Activated CD8-positive, alpha-beta memory T cell treated with anti-CD3 and anti-CD28 coated beads for 36 hours (primary cell): Measurements from ENCODE around the gene EBLN2. TPM values are rescaled to one million over a fixed set of nuclear protein-coding genes. Genes with fewer than 3 reads are reported as not detected.

Experiments
- CTCF ChIA-PET: fragments of 350-600 bp; sonication (Branson Sonifier 250); formaldehyde crosslinking; loops from one replicate; lab custom pipeline; 2021; ENCODE audit warnings: antibody characterized with exemption; lab: Charles Lee
- POLR2A ChIA-PET: fragments of 350-600 bp; sonication (Branson Sonifier 250); formaldehyde crosslinking; loops from one replicate; lab custom pipeline; 2021; ENCODE audit warnings: antibody characterized with exemption; lab: Charles Lee
- total RNA-seq, 2 experiments: library from RNA; stranded (reverse); gene quantifications; one replicate each; pipeline ENCODE4 v1.2.3, GENCODE V29; 2021

The EBLN2 gene
- total RNA-seq, 2 experiments from 2014 or later: 3.6 to 3.9 TPM

GRCh38 chr3:73055583-73055982 is 5.9 kb upstream of the EBLN2 start:
- ChIA-PET POLR2A (interaction anchor here (0.5 kb wide), 1 partner anchor 107 kb away, joined by 3 read pairs; no protein-coding TSS in a partner anchor), CTCF (interaction anchor here (0.7 to 1.5 kb wide), 5 partner anchors 8 to 117 kb away, joined by 3 to 6 read pairs (median 4); no protein-coding TSS in a partner anchor)

- POLR2A ChIA-PET: no interaction called here
- CTCF ChIA-PET: interaction anchor here (0.6 to 1.5 kb wide), 10 partner anchors 14 to 118 kb away, joined by 3 to 6 read pairs (median 3); no protein-coding TSS in a partner anchor
Observed at GRCh38 chr3:73056014-73056844, 5.2 kb upstream of the EBLN2 start.

- POLR2A ChIA-PET: no interaction called here
- CTCF ChIA-PET: interaction anchor here (0.6 to 1.5 kb wide), 8 partner anchors 14 to 112 kb away, joined by 3 to 6 read pairs (median 3); no protein-coding TSS in a partner anchor
Observed at GRCh38 chr3:73056845-73057150, 4.7 kb upstream of the EBLN2 start.

- ChIA-PET POLR2A (no interaction called here), CTCF (no interaction called here)
Observed at GRCh38 chr3:73060302-73060723, 1.1 kb upstream of the EBLN2 start.

GRCh38 chr3:73066243-73066642 is 4.8 kb downstream of the EBLN2 start:
- POLR2A ChIA-PET: interaction anchor here (0.6 kb wide), 1 partner anchor 125 kb away, joined by 3 read pairs; no protein-coding TSS in a partner anchor
- CTCF ChIA-PET: interaction anchor here (1.3 kb wide), 1 partner anchor 19 kb away, joined by 3 read pairs; no protein-coding TSS in a partner anchor

- POLR2A ChIA-PET: no interaction called here
- CTCF ChIA-PET: no interaction called here
Observed at GRCh38 chr3:73068419-73068818, 7.0 kb downstream of the EBLN2 start.

GRCh38 chr3:73069187-73069586 is 7.7 kb downstream of the EBLN2 start:
- ChIA-PET CTCF (interaction anchor here (1.5 kb wide), 1 partner anchor 116 kb away, joined by 3 read pairs; no protein-coding TSS in a partner anchor), POLR2A (interaction anchor here (0.6 kb wide), 1 partner anchor 49 kb away, joined by 6 read pairs; no protein-coding TSS in a partner anchor)

GRCh38 chr3:73069775-73070444 is 8.5 kb downstream of the EBLN2 start:
- CTCF ChIA-PET: interaction anchor here (1.5 kb wide), 1 partner anchor 117 kb away, joined by 3 read pairs; no protein-coding TSS in a partner anchor
- POLR2A ChIA-PET: no interaction called here

- ChIA-PET CTCF (interaction anchor here (1.0 to 1.5 kb wide), 2 partner anchors 14 to 118 kb away, joined by 3 read pairs; no protein-coding TSS in a partner anchor), POLR2A (no interaction called here)
Observed at GRCh38 chr3:73070675-73071575, 9.5 kb downstream of the EBLN2 start.

- ChIA-PET POLR2A (no interaction called here), CTCF (no interaction called here)
Observed at GRCh38 chr3:73071952-73072351, 10.5 kb downstream of the EBLN2 start.

- ChIA-PET CTCF (no interaction called here), POLR2A (no interaction called here)
Observed at GRCh38 chr3:73072634-73073033, 11.2 kb downstream of the EBLN2 start.

- ChIA-PET CTCF (no interaction called here), POLR2A (no interaction called here)
Observed at GRCh38 chr3:73073091-73073707, 11.7 kb downstream of the EBLN2 start.

GRCh38 chr3:73074781-73075180 is 13.3 kb downstream of the EBLN2 start:
- POLR2A ChIA-PET: no interaction called here
- CTCF ChIA-PET: interaction anchor here (0.7 kb wide), 1 partner anchor 135 kb away, joined by 4 read pairs; no protein-coding TSS in a partner anchor

- ChIA-PET CTCF (interaction anchor here (1.1 kb wide), 1 partner anchor 229 kb away, joined by 4 read pairs; no protein-coding TSS in a partner anchor), POLR2A (no interaction called here)
Observed at GRCh38 chr3:73080216-73080966, 18.9 kb downstream of the EBLN2 start.

GRCh38 chr3:73081140-73081539 is 19.7 kb downstream of the EBLN2 start:
- POLR2A ChIA-PET: no interaction called here
- CTCF ChIA-PET: no interaction called here

GRCh38 chr3:73084170-73084569 is 22.7 kb downstream of the EBLN2 start:
- CTCF ChIA-PET: no interaction called here
- POLR2A ChIA-PET: no interaction called here

GRCh38 chr3:73086071-73086494 is 24.6 kb downstream of the EBLN2 start:
- CTCF ChIA-PET: interaction anchor here (0.6 to 2.0 kb wide), 14 partner anchors 9 to 240 kb away, joined by 3 to 6 read pairs (median 4); partner anchors contain the start of gene SHQ1
- POLR2A ChIA-PET: no interaction called here
